Measurements from ENCODE around the gene MTCH1. TPM values are rescaled to one million over a fixed set of nuclear protein-coding genes. Genes with fewer than 3 reads are reported as not detected.

MTCH1 gene, protein sequence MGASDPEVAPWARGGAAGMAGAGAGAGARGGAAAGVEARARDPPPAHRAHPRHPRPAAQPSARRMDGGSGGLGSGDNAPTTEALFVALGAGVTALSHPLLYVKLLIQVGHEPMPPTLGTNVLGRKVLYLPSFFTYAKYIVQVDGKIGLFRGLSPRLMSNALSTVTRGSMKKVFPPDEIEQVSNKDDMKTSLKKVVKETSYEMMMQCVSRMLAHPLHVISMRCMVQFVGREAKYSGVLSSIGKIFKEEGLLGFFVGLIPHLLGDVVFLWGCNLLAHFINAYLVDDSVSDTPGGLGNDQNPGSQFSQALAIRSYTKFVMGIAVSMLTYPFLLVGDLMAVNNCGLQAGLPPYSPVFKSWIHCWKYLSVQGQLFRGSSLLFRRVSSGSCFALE
- 206 TPM for total RNA-seq

GRCh38 chr6:36985808-36986703, at the start of gene MTCH1:
Gene MTCH1, minus strand, starts transcription at chr6:36986196. Its CDS starts 23 bp downstream, at chr6:36986173.
- DNase-seq (ENCODE audit: low spot score): peak; percentile 89

DNA sequence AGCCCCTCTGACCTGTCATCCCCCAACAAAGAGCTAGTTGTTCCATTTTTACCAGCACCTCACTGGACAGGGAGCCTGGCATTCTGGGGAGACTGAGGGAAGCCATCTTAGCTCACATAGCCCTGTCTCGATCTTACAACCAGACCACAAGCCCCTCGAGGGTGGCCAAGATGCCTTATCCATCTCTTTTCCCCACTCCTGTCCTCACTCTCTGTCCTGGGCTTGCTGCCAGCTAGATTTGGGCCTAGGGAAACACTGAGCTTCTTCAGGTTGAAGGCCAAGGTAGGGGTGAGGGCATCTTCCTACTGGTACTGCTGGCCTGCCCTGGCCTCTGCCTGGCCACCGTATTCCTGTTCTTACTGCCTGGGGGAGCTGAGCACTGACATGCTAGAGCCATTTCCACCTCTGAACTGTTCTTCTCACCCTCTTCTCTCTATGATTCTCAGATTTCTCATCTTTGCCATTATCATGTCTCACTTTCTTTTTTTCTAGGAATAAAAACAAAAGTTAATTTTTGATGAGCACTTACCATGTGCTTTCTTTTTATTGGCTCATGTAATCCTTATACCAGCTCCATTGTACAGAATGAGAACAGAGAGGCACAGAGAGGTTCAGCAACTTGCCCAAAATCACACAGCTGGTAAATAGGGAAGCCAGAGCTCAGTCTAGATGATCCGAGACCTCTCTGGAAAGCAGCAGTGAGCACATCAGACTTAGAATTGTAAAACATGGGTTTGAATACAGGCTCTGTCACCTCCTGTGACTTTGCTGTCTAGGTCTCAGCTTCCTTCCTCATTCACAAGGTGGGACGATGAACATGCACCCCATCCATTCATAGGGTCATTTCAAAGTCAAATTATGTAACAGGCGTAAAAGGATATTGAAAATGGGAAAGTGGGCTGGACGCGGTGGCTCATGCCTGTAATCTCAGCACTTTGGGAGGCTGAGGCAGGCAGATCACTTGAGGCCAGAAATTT, 48.1 kb upstream of the MTCH1 start:
- DNase-seq (ENCODE audit: low spot score): no peak

DNA sequence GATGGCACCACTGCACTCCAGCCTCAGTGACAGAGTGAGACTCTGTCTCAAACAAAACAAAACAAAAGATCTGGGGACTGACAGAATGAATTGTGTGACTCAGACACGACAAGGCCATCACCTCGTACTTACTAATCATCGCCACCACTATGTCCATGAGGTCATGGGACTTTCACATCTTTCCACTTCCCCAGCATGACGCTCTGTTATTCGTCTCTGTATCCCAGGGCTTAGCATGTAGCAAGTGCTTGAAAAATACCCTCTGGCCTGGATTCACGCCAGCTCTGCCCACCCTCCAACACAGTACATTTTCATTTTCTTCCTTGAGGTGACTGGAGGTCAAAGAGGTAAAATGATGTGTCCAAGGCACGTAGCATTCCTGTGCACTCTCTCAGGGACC, 47.3 kb upstream of the MTCH1 start:
- no peak for DNase-seq (ENCODE audit: low spot score)

DNA sequence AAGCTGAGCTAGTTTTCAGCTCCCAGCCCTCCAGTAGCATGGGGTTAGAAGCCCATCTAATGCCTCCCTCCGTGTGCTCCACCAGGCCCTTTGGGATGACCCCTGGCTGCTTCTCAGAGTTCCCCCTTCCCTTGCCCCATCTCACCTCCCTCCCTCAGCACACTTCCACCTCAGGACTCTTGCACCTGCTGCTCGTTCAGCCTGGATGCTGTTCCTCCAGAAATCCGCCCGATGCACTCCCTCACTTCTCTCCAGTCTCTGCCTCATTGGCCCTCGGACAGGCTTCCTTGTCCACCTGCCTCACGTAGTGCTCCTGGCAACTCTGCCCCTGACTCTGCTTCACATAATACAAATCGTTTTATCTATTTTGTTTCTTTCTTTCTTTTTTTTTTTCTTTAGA, 46.2 kb upstream of the MTCH1 start:
- no peak for DNase-seq (ENCODE audit: low spot score)

DNA sequence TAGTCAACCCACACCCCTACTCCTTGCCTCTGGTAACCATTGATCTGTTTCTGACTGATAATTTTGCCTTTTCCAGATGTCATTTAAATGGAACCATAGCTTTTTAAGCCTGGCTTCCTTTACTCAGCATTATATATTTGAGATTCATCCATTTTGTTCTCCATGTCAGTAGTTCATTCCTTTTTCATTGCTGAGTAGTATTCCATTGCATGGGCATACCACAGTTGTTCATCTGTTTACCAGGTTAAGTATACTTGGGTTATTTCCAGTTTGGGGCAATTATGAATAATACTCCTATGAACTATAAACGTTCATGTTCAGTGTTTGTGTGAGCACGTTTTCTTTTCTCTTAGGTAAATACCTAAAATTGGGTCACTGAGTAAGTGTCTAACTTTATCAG, 44.6 kb upstream of the MTCH1 start:
- no peak for DNase-seq (ENCODE audit: low spot score)

GRCh38 chr6:37029249-37029971, 43.4 kb upstream of the MTCH1 start:
- peak; percentile 74 for DNase-seq (ENCODE audit: low spot score)

GRCh38 chr6:37027811-37028469, 41.9 kb upstream of the MTCH1 start:
- DNase-seq (ENCODE audit: low spot score): no peak

DNA sequence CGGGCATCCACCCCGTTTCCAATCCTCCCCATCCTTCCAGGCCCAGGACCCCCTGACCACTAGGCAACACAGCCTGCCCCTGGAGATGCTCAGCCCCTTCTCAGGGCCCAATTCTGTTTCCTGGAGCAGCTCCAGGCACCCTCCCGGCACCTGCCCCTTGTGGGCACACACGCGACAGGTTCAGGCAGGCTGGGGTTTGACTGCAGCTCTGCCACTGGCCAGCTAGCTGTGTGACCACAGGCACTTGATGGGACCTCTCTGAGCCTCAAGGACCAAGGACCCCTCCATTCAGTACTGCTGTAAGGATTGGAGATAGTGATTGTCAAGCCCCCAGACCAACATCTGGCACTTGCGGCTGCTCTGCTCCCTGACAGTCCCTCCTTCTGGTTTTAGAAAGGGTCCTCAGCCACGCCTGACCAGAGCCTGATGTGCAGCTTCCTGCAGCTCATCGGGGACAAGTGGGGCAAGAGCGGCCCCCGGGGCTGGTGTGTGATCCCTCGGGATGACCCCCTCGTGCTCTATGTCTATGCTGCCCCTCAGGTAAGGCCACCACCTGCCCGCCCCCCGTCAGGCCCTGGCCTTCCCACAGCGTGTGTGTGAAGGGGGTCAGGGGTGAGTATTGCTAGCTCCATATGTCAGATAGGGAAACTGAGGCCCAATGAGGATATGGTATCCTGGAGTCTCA, 41.2 kb upstream of the MTCH1 start:
- DNase-seq (ENCODE audit: low spot score): no peak

- no peak for DNase-seq (ENCODE audit: low spot score)
These were observed 39.8 kb upstream of the MTCH1 start for GRCh38 chr6:37025621-37026466.

GRCh38 chr6:37024656-37025337, 38.8 kb upstream of the MTCH1 start:
- peak; percentile 85 for DNase-seq (ENCODE audit: low spot score)

DNA sequence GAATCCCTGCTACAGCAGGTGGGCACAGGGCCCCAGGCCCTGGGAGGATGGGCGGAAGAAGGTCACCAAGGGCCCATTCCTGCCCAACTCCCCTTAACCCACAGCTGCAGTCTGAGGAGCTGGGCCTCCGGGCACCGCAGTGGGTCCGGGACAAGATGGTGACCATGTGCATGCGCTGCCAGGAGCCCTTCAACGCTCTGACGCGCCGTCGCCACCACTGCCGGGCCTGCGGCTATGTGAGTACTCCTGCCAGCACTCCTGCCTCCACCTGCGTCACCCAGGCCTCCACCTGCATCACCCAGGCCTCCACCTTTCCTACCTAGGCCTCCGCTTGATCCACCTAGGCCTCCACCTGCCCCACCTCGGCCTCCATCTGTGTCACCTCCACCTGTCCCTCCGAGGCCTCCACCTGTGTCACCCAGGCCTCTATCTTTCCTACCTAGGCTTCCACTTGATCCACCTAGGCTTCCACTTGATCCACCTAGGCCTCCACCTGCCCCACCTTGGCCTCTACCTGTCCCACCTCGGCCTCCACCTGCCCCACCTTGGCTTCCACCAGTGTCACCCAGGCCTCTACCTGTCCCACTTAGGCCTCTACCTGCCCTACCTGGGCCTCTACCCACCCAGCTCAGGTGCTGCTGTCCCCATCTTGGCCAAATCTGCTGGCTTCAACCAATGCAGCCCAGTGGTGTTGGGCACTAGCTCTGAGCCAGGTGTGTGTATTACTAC, 36.3 kb upstream of the MTCH1 start:
- DNase-seq (ENCODE audit: low spot score): no peak

- DNase-seq (ENCODE audit: low spot score): no peak
These were observed 35.5 kb upstream of the MTCH1 start for GRCh38 chr6:37021356-37022129.

GRCh38 chr6:37020812-37021211, 34.8 kb upstream of the MTCH1 start:
- DNase-seq (ENCODE audit: low spot score): no peak

GRCh38 chr6:37020381-37020780, 34.4 kb upstream of the MTCH1 start:
- DNase-seq (ENCODE audit: low spot score): peak; percentile 42

DNA sequence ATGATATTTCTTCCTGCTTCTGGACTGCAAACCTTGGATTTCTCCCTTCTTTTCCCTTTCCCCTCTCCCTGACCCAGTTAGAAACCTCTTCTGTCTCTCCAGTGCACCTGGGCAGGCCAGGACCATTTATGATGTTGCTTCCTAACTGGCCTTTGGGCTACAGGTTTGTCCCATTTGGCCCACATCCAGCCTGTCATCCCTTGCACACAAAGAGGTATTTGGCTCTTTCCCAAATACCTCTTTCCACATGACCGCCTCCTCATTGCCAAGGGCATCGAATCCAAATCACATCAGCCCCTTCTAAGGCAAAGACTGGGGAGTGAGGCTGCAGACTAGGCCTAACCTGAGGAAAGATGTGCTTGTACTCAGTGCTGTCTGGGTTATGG, 33.1 kb upstream of the MTCH1 start:
- no peak for DNase-seq (ENCODE audit: low spot score)

DNA sequence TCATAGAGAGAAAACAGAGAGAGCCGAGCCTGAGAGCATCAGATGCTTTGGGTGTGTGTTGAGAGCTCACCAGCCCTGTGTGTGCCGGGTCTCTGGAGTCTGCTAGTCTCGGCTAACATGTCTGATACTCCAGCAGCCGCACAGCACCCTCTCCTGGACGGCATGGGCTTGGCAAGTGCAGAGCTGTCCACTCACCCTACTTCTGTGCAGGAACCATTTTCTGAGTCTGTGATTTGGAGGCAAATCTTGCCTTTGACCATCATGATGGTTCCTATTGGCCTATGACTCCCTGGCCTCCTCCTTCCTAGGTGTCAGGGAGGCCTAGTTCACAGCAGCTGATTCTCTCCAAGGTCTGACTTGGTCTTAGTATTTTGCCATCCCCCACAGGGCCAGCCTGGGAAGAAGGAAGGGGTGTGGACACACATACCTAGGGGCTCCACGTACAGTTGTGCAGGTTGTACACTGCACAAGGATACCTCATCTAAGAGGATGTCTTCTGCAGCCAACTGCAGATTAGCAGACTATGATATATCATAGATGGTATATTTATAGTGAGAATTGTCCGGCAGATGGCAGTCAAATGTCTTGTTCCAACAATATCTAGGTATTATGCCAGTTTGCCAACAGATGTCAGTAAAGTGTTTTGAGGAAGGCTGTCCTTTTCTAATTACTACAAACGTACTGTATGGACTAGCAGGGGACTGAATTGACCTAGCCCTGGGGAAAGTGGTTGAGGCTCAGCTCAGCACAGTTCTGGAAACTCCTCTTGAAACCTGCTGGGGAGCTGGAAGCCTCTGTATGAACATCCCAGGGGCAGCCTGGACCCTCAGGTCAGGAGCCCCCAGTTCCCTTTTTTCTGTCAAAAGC, 32.4 kb upstream of the MTCH1 start:
- peak; percentile 92 for DNase-seq (ENCODE audit: low spot score)
